T-helper 2 cell (primary cell): ENCODE measurements around the gene ADSS1.

ENCODE experiments used
- DNase-seq, 5 experiments: peaks; one replicate each; pipeline versions ENCODE4 v3.0.0 to v3.0.0-alpha.2; 2012 to 2022
- total RNA-seq, 2 donors: gene quantifications; one replicate each; lab custom pipeline; 2026; lab: John Stamatoyannopoulos, UW

Gene ADSS1
- total RNA-seq, result 0.94 to 1.3 reads per million in 2 donors

GRCh38 chr14:104723651-104724406, at the start of gene ADSS1:
Gene ADSS1 (plus strand): TSS chr14:104724229. CDS start chr14:104724271, 42 bp downstream.
- DNase-seq, result peak; percentile 35 to 56 (median 47)

GRCh38 chr14:104675447-104675846, 48.6 kb upstream of the ADSS1 start:
- no peak for DNase-seq

GRCh38 chr14:104676130-104676693, 47.8 kb upstream of the ADSS1 start:
- DNase-seq, result no peak

GRCh38 chr14:104676694-104677511, 47.1 kb upstream of the ADSS1 start:
- peak in 3 of 5 experiments; percentile 9 to 43 (median 29) for DNase-seq

GRCh38 chr14:104677512-104678332, 46.3 kb upstream of the ADSS1 start:
- DNase-seq, result peak in 4 of 5 experiments; percentile 42 to 74 (median 59)

DNA sequence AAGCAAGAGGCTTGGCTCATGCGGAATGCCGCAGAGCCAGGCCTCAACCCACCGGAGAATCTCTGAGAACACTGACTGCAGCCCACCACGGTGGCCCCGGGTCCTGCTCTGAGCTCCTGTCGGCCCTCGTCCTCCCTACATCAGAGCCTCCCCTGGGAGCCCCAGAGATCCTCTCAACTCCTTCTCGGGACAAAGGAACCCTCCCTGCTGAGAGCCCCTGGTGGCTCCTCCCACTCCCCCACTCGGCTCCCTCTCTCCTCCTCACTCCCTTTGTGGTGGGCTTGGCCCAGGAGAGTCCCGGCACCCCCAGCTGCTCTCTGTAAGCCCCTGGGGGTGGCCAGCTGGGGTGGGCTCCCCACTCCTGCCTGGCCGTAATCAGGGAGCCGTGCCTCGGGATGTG, 45.7 kb upstream of the ADSS1 start:
- DNase-seq, result peak in 1 of 5 experiments; percentile 3

GRCh38 chr14:104678901-104679705, 44.9 kb upstream of the ADSS1 start:
- DNase-seq, result peak in 1 of 5 experiments; percentile 2

GRCh38 chr14:104680056-104680805, 43.8 kb upstream of the ADSS1 start:
- DNase-seq, result peak in 1 of 5 experiments; percentile 3

DNA sequence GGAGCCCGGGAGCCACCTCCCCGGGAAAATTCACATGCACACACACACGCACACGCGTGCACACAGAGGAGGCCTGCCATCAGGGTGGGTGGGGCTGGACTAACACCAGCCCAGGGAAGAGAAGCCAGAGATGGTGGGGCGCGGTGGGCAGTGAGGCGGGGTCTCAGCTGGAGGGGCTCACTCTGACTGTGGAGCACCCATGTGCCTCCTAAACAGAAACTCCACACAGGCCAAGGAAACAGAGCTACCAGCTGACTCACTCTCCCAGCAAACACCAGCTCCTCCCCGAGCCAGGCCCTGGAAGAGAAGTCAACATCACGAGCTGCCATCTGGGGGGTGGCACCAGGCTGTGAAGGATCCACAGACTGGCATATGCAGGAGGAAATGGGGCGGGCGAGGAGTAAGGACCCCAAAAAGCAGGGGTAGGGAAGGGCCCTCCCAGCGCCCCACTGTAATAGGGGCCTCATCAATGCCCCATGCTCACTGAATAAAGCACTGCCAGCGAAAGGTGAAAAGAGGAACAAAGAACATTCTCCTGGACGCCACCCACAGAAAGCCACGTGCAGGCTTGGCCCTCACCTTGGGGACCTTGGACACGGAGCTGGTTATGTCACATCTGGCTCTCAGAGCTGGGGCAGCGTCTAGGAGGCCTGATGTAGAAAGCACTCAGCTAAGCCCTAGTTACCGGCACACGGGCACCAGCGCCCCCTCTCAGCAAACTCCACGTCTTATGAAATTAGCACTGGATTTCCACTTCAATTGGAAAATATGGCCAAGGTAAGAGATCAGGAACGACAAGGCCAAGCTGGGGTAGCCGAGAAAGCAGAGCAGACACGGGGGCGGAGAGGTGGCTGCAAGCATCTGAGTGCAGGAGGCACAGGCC, 43.0 kb upstream of the ADSS1 start:
- DNase-seq, result no peak

GRCh38 chr14:104681689-104682074, 42.3 kb upstream of the ADSS1 start:
- DNase-seq, result no peak

- no peak for DNase-seq
Measured at GRCh38 chr14:104682107-104682593, 41.9 kb upstream of the ADSS1 start.

DNA sequence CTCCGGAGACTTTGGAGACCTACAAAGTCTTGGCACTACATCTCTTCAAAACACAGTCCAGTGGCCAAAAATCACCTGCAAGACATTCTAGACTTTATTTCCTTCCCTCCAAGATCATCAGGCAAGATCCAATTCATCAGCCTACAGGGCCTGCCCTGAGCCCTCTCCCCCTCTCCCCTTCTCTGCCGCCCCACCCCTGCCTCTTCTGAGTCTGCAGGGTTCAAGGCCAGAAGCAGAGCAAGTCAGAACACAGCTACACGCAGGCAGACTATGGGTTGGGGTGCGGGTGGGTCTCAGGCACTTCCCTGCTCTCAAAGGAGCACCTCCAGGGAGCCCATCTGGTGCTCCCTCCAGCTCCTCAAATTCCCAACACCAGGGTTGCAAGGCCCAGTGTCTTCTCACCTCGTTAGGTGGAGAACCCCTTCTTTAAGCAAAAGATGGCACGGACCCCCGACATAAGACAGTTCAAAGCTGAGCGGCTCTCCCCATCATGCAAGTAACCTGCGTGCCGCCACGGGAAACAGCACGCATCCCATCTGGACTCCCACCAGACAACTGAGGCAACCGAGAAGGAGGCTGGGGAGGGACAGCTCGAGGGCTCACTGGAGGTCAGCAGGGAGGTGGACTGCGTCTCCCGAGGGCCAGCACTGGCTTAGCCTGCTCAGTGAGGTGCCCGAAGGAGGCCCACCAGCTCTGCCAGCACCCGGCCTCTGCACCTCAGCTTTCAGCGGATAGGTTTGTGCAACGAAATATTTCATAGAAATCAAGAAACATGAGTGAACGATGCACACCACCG, 40.2 kb upstream of the ADSS1 start:
- DNase-seq, result peak in 1 of 5 experiments; percentile 2

GRCh38 chr14:104684449-104684821, 39.6 kb upstream of the ADSS1 start:
- DNase-seq, result no peak

DNA sequence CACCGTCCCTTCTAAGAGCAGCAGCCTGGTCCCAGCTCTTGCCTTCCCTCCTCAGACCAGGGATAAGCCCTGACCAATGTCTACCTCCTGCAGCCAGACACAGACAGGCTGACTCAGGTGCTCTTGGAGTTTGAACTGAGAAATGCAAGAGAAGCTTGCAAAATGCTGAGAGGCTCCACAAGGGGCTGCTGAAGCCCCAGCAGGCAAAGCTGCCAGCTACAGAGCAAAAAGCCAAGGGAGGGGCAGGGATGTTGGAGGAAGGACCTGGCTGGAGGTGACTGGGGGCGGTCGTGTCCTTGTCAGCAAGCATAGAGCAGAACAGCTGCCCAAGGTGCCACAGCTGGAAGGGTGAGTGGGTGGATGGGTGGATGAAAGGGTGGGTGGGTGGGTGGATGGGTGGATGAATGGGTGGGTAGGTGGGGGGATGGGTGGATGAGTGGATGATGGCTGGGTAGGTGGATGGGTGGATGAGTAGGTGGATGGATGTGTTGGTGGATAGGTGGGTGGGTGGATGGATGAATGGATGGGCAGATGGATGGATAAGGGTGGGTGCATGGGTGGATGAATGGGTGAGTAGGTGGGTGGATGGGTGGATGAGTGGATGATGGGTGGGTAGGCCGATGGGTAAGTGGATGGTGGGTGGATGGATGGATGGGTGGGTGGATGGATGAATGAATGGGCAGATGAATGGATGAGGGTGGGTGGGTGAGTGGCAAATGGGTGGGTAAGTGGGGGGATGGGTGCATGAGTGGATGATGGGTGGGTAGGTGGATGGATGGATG, 38.6 kb upstream of the ADSS1 start:
- DNase-seq, result peak in 1 of 5 experiments; percentile 1

DNA sequence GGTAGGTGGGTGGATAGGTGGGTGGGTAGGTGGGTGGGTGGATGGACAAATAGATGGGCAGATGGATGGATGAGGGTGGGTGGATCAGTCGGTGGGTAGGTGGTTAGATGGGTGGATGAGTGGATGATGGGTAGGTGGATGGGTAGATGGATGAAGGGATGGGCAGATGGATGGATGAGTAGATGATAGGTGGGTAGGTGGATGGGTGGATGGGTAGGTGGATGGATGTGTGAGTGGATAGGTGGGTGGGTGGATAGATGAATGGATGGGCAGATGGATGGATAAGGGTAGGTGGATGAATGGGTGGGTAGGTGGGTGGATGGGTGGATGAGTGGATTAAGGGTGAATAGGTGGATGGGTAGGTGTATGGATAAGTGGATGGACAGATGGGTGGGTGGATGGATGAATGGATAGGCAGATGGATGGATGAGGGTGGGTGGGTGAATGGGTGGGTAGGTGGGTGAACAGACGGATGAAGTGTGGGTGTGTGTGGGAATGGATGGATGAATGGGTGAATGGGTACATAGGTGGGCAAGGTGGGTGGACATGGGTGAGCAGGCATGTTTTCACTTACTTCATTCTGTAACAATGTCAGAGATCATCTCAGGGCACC, 37.9 kb upstream of the ADSS1 start:
- no peak for DNase-seq

DNA sequence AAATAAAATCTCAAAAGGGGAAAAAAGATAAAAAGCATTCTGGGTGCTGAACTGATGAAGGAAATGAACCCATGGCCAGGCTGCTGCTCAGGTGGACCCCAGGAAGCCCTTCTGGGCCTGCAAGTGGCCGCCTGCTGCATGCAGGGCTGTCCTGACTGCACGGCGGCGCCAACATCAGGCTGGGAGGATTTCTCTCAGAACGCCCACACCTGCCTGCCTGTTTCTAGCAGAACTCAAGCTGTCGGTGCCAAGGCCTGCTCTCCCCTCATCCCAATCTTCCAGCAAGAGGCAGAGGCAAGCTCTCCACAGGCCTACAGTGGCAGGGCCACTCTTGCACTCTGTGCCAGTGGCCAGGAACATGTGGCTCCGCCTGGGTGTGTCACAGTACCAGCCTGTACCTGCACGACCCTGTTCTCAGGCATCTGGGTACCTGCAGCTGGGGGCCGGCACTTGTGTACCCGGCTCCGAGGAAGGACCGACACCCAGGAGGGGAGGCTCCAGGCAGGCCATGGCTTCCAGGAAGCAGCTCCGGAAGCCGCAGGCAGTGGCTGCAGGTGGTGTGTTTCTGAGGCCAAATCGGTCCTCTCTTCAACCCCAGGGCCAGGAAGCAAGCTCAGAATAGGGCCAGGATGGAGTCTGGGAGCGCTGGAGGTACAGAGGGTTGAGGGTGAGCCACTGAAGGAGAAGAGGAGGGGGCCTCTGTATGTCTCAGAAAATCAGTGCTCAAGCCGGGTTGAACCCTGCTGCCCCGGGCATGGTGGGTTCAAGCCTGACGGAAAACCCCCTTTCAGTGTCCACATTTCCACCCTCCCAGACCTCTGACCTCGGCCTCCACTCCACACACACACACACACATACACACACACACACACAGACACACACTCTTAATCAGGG, 37.2 kb upstream of the ADSS1 start:
- DNase-seq, result peak in 1 of 5 experiments; percentile 58
